ENCODE data around the gene AMER3. TPM values are rescaled to one million over a fixed set of nuclear protein-coding genes. Genes with fewer than 3 reads are reported as not detected.

AMER3 gene
- total RNA-seq, 6 experiments from 2014 or later = not detected

- H3K4me1 ChIP-seq = no peaks in the 10 kb centered on the region
- intact Hi-C loops (cut with DNase I) = no loop called here
- DNase-seq = no peak
- H3K9me3 ChIP-seq = no peaks in the 10 kb centered on the region
- no peak for ATAC-seq
- H3K27ac ChIP-seq = no peak overlapping the region
- no peak for TF ChIP-seq POLR2A (IDR thresholded peaks at IDR 0.05)
- TF ChIP-seq CTCF (IDR thresholded peaks at IDR 0.05) = no peak
- no peaks in the 10 kb centered on the region for H3K36me3 ChIP-seq
- H3K4me3 ChIP-seq = no peak overlapping the region
- 26% methylated on average over 16 of the region's 16 CpGs for WGBS (ENCODE audit: insufficient coverage, low coverage, low lambda C conversion rate, missing lambda C conversion rate)
- peaks cover 3 to 5% of the 10 kb centered on the region in 2 donors for H3K27me3 ChIP-seq
Observed at GRCh38 chr2:130756874-130757668, 1.7 kb downstream of the AMER3 start.

GRCh38 chr2:130759906-130760753, 4.8 kb downstream of the AMER3 start:
- no peak for DNase-seq

GRCh38 chr2:130760754-130761751, 5.7 kb downstream of the AMER3 start:
- Histone ChIP-seq H3K27ac (no peak overlapping the region), H3K4me1 (no peaks in the 10 kb centered on the region), H3K9me3 (no peaks in the 10 kb centered on the region), H3K4me3 (no peak overlapping the region), H3K36me3 (no peaks in the 10 kb centered on the region), H3K27me3 (peaks cover 3 to 5% of the 10 kb centered on the region in 2 donors)
- no peak for ATAC-seq
- intact Hi-C loops (cut with DNase I) = no loop called here
- TF ChIP-seq POLR2A (IDR thresholded peaks at IDR 0.05) = no peak
- TF ChIP-seq CTCF (IDR thresholded peaks at IDR 0.05) = no peak
- WGBS (ENCODE audit: insufficient coverage, low coverage, low lambda C conversion rate, missing lambda C conversion rate) = 50% methylated on average over 10 of the region's 14 CpGs
- no peak for DNase-seq

More at GRCh38 chr2:130759906-130760753, 4.8 kb downstream of the AMER3 start:
- Histone ChIP-seq H3K4me3 (no peak overlapping the region), H3K27me3 (peaks cover 3 to 5% of the 10 kb centered on the region in 2 donors), H3K36me3 (no peaks in the 10 kb centered on the region), H3K27ac (no peak overlapping the region), H3K4me1 (no peaks in the 10 kb centered on the region), H3K9me3 (no peaks in the 10 kb centered on the region)
- TF ChIP-seq POLR2A (IDR thresholded peaks at IDR 0.05) = no peak
- TF ChIP-seq CTCF (IDR thresholded peaks at IDR 0.05) = no peak
- intact Hi-C loops (cut with DNase I) = no loop called here
- peak in 1 of 4 donors; percentile 32 for ATAC-seq
- 62% methylated on average over 4 of the region's 10 CpGs for WGBS (ENCODE audit: insufficient coverage, low coverage, low lambda C conversion rate, missing lambda C conversion rate)
